ENCODE data around the gene HDAC4. TPM values are rescaled to one million over a fixed set of nuclear protein-coding genes. Genes with fewer than 3 reads are reported as not detected.

Gene HDAC4
- polyA plus RNA-seq, 2 of the 4 experiments (the other 2 are of a cell fraction) = 8.6 to 10.4 TPM

GRCh38 chr2:239028253-239028619, 372.6 kb downstream of the HDAC4 start:
- no peak for ATAC-seq

GRCh38 chr2:239027391-239028252, 373.2 kb downstream of the HDAC4 start:
- Histone ChIP-seq H3K4me2 (no peak overlapping the region), H3K4me3 (no peak overlapping the region), H3K27ac (no peak overlapping the region), H3K9me3 (no peaks in the 10 kb centered on the region), H3K4me1 (peaks cover 11% of the 10 kb centered on the region)
- FAIRE-seq (no peak), ATAC-seq (no peak), DNase-seq (ENCODE audit: low read depth in 1 of 2, low spot score in 1 of 2) (no peak)
- CTCF ChIA-PET = interaction anchor here (0.8 to 1.8 kb wide), 2 partner anchors 9 to 59 kb away, joined by 3 to 6 read pairs; no protein-coding TSS in a partner anchor
- POLR2A ChIA-PET = no interaction called here
- WGBS (ENCODE audit: missing lambda C conversion rate) = 83% methylated on average over 35 of the region's 38 CpGs
- TF ChIP-seq BHLHE40 (IDR thresholded peaks at IDR 0.05; ENCODE audit: low read depth, low read length) (no peak), RFX5 (IDR thresholded peaks at IDR 0.05) (no peak), HEYL (CRISPR knock-in tag; IDR thresholded peaks at IDR 0.05) (no peak), KDM5A (IDR thresholded peaks at IDR 0.05) (no peak), HOXB13 (CRISPR knock-in tag; IDR thresholded peaks at IDR 0.05; ENCODE audit: low read depth) (no peak), CEBPB (IDR thresholded peaks at IDR 0.05) (no peak), MAZ (IDR thresholded peaks at IDR 0.05; ENCODE audit: borderline replicate concordance, low read depth, low read length) (no peak), PHF8 (IDR thresholded peaks at IDR 0.05; ENCODE audit: borderline replicate concordance, low read depth) (no peak), USF2 (IDR thresholded peaks at IDR 0.05) (no peak), ELK1 (IDR thresholded peaks at IDR 0.05; ENCODE audit: low read depth, low read length) (no peak), POLR2AphosphoS2 (conservative IDR thresholded peaks at IDR 0.05; ENCODE audit: low read length) (no peak)

More at GRCh38 chr2:239028253-239028619, 372.6 kb downstream of the HDAC4 start:
- TF ChIP-seq PBX3 (IDR thresholded peaks at IDR 0.05) (no peak), MAFK (IDR thresholded peaks at IDR 0.05; ENCODE audit: partially characterized antibody) (no peak), BCL3 (IDR thresholded peaks at IDR 0.05) (no peak), CEBPB (IDR thresholded peaks at IDR 0.05) (no peak), PHF8 (IDR thresholded peaks at IDR 0.05; ENCODE audit: borderline replicate concordance, low read depth) (no peak), CBX8 (IDR thresholded peaks at IDR 0.05) (no peak), CTCF (IDR thresholded peaks at IDR 0.05) (no peak), ZC3H11A (IDR thresholded peaks at IDR 0.05) (no peak), HES2 (IDR thresholded peaks at IDR 0.05) (no peak), HDAC2 (IDR thresholded peaks at IDR 0.05) (no peak), KDM5A (IDR thresholded peaks at IDR 0.05) (no peak), JUNB (IDR thresholded peaks at IDR 0.05) (no peak), HEYL (CRISPR knock-in tag; IDR thresholded peaks at IDR 0.05) (no peak), SMC3 (IDR thresholded peaks at IDR 0.05) (no peak), ELK1 (IDR thresholded peaks at IDR 0.05; ENCODE audit: low read depth, low read length) (no peak), RFX5 (IDR thresholded peaks at IDR 0.05) (no peak), EHMT2 (IDR thresholded peaks at IDR 0.05; ENCODE audit: low read depth) (no peak)
- POLR2A ChIA-PET = no interaction called here
- CTCF ChIA-PET = interaction anchor here (1.8 kb wide), 1 partner anchor 8 kb away, joined by 6 read pairs; no protein-coding TSS in a partner anchor
- Histone ChIP-seq H3K4me1 (peaks cover 11% of the 10 kb centered on the region), H3K4me3 (no peak overlapping the region), H3K27ac (no peak overlapping the region), H3K4me2 (no peak overlapping the region), H3K9me3 (no peaks in the 10 kb centered on the region)
- DNase-seq (ENCODE audit: low read depth in 1 of 2, low spot score in 1 of 2) (no peak), FAIRE-seq (no peak)
- 65% methylated on average over 4 of the region's 5 CpGs for WGBS (ENCODE audit: missing lambda C conversion rate)

Data from A549 (cell line).